C4-2B (cell line): ENCODE data around the gene AUTS2.

Experiments used
- H3K27ac ChIP-seq: fragments of 450-650 bp; 2 replicates; pipeline ENCODE4 v1.5.1; 2017
- ZFX ChIP-seq: fragments of 450-650 bp; IDR thresholded peaks from 2 replicates; pipeline ENCODE4 v1.6.1; 2017
- TF ChIP-seq, protein P1 (sequence below): fragments of 450-650 bp; conservative IDR thresholded peaks from 2 replicates; pipeline ENCODE4 v1.5.1; 2017; ENCODE audit warnings: mild to moderate bottlenecking

The AUTS2 gene

DNA sequence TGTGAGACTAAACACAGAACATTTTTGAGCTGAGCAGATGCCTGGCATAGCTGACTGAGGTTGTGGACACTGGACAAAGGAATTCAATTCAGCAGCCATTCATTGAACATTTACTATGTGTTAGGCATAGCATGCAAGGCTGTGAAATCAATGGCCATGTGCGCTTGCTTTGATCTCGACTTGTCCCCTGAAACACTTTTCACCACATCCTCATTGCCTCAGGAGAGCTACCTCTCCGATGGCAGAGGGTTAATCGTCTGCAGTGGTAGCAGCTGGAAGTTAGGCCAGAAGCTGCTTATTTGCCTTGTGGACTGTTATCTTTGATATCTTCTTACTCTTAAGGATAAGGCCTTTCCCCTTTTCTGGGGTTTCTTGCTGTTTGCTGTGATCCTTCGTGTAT lies 297.8 kb downstream of the AUTS2 start:
- no peak for TF ChIP-seq ZFX
- TF ChIP-seq, protein P1, sequence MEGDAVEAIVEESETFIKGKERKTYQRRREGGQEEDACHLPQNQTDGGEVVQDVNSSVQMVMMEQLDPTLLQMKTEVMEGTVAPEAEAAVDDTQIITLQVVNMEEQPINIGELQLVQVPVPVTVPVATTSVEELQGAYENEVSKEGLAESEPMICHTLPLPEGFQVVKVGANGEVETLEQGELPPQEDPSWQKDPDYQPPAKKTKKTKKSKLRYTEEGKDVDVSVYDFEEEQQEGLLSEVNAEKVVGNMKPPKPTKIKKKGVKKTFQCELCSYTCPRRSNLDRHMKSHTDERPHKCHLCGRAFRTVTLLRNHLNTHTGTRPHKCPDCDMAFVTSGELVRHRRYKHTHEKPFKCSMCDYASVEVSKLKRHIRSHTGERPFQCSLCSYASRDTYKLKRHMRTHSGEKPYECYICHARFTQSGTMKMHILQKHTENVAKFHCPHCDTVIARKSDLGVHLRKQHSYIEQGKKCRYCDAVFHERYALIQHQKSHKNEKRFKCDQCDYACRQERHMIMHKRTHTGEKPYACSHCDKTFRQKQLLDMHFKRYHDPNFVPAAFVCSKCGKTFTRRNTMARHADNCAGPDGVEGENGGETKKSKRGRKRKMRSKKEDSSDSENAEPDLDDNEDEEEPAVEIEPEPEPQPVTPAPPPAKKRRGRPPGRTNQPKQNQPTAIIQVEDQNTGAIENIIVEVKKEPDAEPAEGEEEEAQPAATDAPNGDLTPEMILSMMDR = no peak
- H3K27ac ChIP-seq = no peak overlapping the region

DNA sequence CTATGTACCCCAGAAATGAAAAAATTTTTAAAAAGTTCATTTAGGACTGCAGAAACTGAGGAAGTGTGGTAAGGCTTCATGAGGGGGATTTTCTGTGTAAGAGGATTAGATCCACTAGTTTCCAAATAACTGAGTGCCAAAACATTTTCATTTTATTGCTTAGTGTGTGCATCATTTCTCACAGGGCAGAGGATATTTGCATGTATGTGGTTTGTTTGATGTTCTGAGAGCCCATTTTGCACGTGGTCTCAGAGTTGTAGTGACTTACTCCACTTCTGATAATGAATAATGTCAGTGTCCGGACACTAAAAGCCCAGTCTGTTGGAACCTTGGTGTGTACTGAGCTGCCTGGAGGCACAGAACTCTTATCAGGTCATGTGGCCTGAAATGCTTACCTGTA lies 299.9 kb downstream of the AUTS2 start:
- TF ChIP-seq ZFX = no peak
- TF ChIP-seq, protein P1 = no peak
- no peak overlapping the region for H3K27ac ChIP-seq

DNA sequence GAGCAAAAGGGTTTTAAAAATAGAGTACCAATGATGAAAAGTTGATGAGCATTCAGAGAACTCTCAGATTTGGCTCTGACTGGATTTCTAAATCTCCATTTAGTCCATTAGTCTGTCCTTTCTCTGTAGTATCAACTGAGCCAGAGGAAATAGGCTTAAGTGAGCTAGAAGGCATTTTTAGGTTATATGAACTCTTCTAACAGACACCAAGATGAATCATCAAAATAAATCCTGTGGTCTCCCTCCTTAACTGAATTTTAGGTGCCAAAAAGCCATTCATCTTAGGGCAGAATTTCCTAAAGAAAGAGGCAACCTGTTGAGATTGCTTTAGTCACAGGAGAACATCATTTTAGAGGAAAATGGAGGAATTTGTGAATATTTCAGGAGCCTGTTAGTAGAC lies 305.1 kb downstream of the AUTS2 start:
- no peak for TF ChIP-seq ZFX
- TF ChIP-seq, protein P1 = no peak
- no peak overlapping the region for H3K27ac ChIP-seq

DNA sequence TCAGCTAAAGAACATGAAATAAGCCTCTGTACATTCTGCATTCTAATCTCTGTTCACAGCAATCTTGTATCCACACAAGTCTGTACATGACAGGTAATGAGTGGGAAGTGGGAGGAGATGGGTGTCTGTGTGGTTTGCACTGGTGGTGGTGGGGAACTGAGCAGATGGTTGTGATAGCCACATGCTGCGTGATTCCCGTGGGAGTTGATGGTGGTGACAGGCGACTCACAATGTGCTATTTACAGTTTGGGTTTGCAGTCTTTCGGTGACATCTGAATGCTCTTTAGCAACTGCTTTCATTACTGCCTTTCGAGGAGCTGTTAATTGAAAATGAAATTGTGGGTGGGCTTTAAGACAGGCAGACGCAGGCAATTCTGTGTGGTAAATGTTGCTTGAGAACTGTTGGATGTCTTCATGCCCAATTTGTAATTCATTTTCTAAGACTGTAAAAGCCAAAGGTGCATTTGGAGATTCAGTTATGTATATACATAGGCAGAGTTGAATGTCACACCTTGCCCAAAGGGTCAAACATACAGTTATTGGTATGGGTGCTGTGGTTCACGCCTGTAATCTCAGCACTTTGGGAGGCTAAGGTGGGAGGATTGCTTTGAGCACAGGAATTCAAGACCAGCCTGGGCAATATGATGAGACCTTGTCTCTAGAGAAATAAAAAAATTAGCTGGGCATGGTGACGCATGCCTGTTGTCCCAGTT lies 308.2 kb downstream of the AUTS2 start:
- TF ChIP-seq, protein P1 = no peak
- no peak for TF ChIP-seq ZFX
- H3K27ac ChIP-seq = no peak overlapping the region

DNA sequence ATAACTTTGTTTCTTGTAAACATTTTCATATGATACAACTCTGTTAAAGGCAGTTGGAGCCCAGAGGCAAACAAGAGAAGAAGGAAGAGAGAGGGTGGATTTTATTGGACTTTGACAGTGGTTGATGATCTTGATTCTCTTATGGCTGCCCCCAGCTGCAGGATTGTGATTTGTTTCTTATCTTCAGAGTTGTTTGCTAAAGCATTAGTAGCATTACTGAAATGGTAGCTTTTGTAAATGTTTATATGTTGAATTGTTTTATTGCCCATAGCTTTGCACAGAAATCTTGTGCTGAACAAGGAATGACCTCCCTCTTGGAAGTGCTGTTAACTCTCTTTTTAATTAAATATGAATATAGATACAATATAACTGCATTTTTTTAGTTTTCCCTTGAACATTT lies 309.4 kb downstream of the AUTS2 start:
- TF ChIP-seq ZFX = no peak

DNA sequence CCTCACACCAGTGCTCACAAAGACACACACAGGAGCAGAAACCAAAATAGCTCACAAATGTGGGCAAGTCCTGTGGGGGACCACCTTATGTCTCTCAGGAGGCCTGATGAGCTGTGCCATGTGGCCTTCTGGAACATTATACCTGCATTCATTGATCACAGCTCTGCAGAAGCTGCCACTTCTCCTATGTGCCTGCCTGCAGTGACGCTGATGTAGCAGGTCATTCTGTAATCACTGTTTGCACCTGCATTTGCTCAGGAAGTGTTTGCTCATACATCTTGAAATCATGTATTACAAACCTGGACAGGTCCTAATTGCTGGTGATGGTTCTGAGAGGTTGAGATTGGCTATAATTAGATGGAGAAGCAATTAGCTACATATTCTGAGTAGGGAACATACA lies 310.2 kb downstream of the AUTS2 start:
- H3K27ac ChIP-seq = no peak overlapping the region
- TF ChIP-seq, protein P1 = no peak
- TF ChIP-seq ZFX = no peak

More for the DNA sequence above, 309.4 kb downstream of the AUTS2 start:
- H3K27ac ChIP-seq = no peak overlapping the region

DNA sequence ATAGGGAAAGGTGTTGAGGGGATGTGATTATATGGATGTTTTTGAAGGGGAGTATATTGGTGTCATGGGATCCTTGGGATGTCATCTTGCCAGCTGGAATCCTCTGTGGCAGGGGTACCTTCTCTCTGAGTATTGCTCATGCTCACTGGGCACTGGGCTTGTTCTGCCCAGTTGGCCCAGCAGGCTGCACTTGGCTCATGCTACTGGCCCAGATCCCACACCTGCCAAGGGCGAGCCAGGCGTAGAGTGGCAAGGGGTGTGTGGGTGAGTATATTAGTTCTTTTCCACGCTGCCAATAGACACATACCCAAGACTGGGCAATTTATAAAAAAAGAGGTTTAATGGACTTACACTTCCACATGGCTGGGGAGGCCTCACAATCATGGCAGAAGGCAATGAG lies 311.9 kb downstream of the AUTS2 start:
- no peak for TF ChIP-seq ZFX
- TF ChIP-seq, protein P1 = no peak
- no peak overlapping the region for H3K27ac ChIP-seq

DNA sequence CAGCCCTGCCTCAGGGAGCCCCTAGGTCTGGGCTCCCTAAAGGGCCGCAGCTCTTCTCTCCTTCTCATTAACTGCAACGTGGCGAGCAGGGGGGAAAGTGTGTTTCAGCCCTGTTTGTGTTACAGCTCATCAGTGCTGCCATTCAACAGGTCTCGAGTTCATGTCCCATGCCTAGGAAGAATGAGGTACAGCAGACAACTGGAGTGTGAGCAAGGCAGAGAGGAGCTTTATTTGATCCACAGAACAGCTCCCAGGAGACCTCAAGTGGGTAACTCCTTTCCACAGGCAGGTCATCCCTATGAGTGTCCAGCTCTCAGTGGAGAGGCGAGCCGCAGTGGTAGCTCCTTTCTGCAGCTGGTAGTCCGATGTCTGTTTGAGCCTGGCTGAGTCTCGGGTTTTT lies 313.1 kb downstream of the AUTS2 start:
- TF ChIP-seq, protein P1 = no peak
- no peak for TF ChIP-seq ZFX
- H3K27ac ChIP-seq = no peak overlapping the region
